ENCODE data around the gene ITPR2.

Gene ITPR2

GRCh38 chr12:26754148-26754547 lies 78.8 kb downstream of the ITPR2 start:
- no peak for DNase-seq

- DNase-seq = no peak
Measured at GRCh38 chr12:26751179-26751578, 81.8 kb downstream of the ITPR2 start.

GRCh38 chr12:26750531-26751175 lies 82.3 kb downstream of the ITPR2 start:
- no peak for DNase-seq

GRCh38 chr12:26749781-26750180 lies 83.2 kb downstream of the ITPR2 start:
- DNase-seq = no peak

- no peak for DNase-seq
Measured at GRCh38 chr12:26748741-26749431, 84.1 kb downstream of the ITPR2 start.

DNA sequence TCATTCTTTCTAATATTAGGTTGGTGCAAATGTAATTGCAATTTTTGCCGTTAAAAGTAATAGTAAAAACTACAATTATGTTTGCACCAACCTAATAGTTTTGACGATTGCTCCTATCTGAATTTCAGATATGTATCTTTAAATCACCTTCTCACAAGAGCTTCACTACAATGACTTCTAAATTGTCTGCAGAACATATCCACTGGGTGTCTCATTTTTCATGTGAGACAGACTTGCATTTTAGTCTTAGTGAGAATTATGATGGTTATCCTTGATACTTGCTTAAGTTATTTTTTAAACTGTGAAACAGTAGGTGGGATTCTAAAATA lies 84.6 kb downstream of the ITPR2 start:
- DNase-seq = no peak

GRCh38 chr12:26746121-26746714 lies 86.8 kb downstream of the ITPR2 start:
- no peak for DNase-seq

DNA sequence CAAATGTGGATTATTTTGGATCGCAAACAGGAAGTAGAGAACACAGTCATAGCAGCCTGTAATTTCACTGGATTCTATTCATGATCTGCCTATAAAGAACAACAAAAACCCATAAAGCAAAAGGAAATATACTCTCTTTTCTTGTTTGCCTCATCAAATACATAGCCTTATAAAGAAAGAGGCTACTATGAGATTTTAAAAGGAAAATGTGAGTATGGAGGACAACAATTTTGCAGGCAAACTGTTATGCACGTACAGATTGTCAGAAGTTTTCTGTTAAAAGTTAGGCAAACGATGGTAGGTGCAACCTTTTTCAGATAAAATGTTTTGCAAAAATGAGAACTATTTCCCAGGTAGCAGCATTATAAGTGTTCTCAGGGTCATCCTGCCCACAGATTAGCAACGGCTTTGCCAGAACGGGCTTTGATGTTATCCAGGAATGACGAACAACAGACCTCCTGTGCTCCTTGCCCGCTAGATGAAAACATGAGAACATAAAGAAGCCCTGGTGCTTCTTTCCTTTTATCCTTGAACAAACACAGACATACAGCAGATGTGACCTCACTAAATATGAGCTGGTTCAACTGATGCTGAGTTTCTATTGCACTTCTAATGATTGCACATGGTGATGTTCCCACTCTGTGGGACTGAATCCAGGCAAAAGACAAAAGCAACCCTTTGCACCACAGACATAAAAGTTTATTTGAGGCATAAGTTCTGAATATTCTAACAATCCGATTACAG lies 88.1 kb downstream of the ITPR2 start:
- no peak for DNase-seq

DNA sequence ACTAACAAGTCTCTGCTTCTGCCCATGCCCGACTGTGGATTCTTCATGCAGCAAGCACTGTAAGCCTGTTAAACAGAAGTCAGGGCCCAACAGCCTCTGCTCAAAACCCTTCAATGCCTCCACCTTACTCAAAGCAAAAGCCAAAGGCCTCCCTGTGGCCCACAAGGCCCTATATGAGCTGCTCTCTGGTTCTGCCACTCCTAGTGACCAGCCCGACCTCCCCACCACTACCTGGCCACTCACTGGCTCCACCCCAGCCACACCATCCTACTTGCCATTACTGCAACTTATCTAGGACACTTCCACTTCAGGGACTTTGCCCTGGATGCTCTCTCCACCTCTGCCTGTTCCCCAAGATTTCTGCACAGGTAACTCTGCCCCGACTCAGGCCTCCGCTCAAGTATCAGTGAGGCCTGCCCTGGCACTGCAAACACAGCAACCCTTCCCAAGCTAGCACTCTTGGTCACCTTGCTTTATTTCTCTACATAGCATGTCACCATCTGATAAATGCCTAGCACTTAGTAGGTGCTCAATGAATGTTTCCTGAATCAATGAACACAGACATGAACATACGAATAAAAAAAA lies 88.9 kb downstream of the ITPR2 start:
- no peak for DNase-seq

DNA sequence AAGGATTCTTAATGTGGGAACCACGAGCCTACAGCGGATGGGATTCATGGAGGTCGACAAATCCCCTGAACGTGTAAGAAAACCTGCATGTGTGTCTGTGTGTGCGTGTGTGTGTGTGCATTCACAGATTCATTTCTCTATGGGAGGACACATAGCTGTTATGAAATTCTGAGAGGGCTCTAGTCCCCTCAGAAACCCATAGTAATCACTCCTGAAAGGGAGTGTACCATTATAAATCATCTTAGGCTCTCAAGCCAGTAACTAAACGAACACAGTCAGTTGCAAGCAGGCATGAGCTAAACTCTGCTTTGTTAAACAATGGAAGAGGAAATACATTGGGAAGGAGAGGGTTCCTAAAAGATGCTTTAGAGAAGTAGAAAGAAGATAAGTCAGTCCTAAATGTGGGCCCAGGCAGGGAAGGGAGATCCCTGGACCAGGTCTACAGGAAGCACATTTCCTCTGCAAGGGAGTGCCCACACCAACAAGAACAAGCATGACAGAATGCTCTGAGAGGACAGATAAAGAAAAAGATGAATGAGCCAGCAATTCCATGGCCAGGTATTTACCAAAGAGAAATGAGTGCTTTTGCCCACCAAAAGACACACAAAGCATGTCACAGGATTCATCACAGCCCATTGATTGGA lies 91.3 kb downstream of the ITPR2 start:
- no peak for DNase-seq

DNA sequence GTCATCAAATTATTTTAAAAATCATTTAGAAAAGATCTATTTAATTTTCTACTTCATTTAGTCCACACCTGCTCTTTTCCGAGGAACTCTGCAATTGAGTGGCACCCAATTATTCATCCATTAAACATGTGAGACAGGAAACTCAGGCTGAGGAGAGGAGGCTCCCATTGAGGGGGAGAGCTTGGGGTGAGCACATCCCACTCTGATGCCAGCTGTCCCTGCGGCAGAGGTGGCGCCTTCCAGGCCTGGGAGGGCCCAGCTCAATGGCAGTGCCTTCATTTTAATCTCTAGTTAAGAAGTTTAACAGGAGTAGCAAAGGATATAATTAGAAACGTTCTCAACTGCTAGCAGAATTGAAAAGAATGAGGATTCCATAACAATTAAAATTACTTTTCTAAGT lies 92.0 kb downstream of the ITPR2 start:
- DNase-seq = no peak

DNA sequence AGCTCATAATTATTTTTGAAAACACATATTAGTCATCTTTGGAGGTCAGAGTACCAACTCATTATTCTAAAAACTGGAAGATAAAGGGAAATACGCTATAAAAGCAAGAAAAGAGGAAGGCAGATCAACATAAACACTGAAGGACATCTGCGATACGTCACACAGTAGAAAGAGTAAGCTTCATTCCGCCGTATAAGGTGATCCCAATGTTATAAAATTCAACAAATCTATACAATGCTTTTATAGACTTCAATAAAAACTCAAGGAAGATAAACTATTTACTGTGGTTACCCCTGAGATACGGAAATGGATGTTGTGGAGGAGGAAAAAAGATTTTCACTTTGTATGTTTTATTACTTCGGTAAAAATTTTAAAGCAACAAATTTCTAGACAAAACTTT lies 92.6 kb downstream of the ITPR2 start:
- DNase-seq = no peak

- no peak for DNase-seq
Measured at GRCh38 chr12:26737487-26738030, 95.4 kb downstream of the ITPR2 start.

DNA sequence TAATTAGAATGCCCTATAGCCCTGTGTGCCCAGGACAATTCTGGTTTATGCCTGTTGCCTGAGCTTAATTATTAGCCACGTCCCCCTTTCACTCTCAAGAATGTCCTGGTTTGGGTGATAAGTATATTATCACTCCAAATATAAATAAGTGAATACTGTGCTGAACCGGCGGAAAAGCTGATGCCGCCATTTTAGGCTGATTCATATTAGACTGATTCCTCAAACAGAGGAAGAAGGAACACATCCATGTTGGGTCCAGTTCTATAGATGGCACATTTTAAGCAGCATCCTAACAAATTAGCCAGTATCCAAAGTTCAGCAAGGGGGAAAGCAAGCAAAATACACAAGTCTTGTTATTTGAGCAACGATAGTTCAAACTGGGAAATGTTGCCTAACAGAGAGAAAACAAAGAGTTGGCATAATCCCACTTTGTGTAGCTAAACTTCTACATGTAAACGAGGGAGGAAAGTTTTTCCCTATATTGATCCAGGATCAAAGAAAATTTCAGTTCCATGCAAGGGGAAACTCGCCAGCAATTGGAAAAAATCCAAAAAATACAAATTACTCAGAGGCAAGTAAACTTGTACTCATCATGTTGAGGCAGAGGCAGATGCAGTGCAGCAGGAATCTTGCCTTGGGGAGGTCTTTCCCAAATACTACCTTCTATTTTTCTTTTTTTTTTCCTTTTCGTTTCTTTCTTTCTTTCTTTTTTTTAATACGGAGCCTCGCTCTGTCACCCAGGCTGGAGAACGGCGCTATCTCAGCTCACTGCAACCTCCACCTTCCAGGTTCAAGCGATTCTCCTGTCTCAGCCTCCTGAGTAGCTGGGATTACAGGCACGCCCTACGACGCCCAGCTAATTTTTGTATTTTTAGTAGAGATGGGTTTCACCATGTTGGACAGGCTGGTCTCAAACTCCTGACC lies 96.2 kb downstream of the ITPR2 start:
- DNase-seq = no peak

DNA sequence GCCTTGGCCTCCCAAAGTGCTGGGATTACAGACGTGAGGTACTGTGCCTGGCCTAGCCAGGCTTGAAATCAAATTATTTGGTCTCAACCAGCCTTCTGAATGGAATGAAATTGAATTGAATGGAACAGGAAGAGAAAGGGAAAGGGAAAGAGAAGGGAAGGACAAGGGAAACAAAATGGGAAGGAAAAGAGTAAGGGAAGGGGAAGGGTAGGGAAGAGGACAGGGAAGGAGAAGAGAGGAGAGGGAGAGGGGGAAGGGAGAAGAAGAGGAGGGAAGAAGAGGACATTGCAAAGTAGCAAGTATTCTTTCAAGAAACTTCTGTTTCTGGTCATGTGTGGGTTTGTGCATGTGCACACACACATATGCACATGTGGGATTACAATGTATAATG lies 97.8 kb downstream of the ITPR2 start:
- DNase-seq = no peak

- no peak for DNase-seq
Measured at GRCh38 chr12:26734510-26735248, 98.3 kb downstream of the ITPR2 start.

DNA sequence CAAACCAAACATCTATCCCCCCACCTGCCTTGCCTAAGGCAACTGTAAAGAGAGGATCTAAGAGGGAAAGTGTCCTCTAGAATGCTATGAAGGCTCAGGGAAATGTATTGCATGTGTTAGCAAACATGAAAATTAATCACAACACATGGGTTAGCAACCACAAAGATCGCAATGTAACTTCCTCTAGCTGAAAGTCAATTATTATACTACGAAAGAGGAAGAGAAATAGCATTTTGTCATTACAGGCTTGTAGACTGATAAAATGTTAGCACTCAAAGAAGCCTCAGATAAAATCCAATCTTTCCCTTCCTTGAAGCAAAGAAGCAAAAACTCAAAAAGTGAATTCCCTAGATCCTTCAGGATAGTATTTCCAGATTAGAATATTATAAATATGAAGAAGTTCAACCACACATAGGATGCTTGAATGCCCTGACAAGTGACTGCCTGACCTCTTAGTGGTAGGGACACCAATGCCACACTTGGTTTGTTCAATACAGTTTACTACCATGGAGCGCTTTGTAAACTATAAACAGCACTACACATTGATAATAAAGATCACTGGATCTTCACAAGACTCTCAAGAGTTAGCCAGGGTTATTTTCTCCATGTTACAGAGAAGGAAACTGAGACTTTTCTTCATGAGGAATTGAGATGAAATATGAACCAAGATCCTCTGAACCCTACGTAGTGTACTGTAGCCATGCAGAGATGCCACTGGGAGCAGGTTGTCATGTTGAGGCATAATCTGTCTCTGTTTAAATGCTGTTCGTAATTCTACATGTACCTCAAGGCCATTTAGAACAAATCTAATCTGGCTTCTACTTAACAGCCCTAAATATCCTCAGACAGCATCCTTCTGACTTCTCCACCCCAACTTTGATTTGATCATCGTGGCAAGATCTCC lies 100.7 kb downstream of the ITPR2 start:
- DNase-seq = no peak

GRCh38 chr12:26730481-26731350 lies 102.3 kb downstream of the ITPR2 start:
- no peak for DNase-seq
